NCI-H1417 treated with DMSO at 0.1 percent for 48 hours (cell line): ENCODE results near the gene CCSER1.
"Not testable (repeated sequence)": the region's sequence is repeated elsewhere in the genome, so short reads cannot be mapped to it uniquely, and the experiment has no call there.

ENCODE experiments used
- DNase-seq: peaks from one replicate; lab custom pipeline; 2025; lab: John Stamatoyannopoulos, UW

The CCSER1 gene

GRCh38 chr4:91373546-91373945, 1246.4 kb downstream of the CCSER1 start:
- DNase-seq, result no peak

GRCh38 chr4:91405431-91405830, 1278.2 kb downstream of the CCSER1 start:
- DNase-seq, result not testable (repeated sequence)

GRCh38 chr4:91422011-91422410, 1294.8 kb downstream of the CCSER1 start:
- no peak for DNase-seq

- no peak for DNase-seq
These were observed 1299.5 kb downstream of the CCSER1 start for GRCh38 chr4:91426725-91427124.

GRCh38 chr4:91427171-91427570, 1300.0 kb downstream of the CCSER1 start:
- no peak for DNase-seq

- DNase-seq, result no peak
These were observed 1307.4 kb downstream of the CCSER1 start for GRCh38 chr4:91434631-91435030.

- no peak for DNase-seq
These were observed 1309.4 kb downstream of the CCSER1 start for GRCh38 chr4:91436556-91436955.

- DNase-seq, result no peak
These were observed 1320.0 kb downstream of the CCSER1 start for GRCh38 chr4:91447168-91447567.

- DNase-seq, result no peak
These were observed 1321.6 kb downstream of the CCSER1 start for GRCh38 chr4:91448668-91449330.

- DNase-seq, result no peak
These were observed 1326.9 kb downstream of the CCSER1 start for GRCh38 chr4:91454111-91454510.

- DNase-seq, result not testable (repeated sequence)
These were observed 1335.4 kb downstream of the CCSER1 start for GRCh38 chr4:91462566-91462965.

GRCh38 chr4:91470671-91471070, 1343.5 kb downstream of the CCSER1 start:
- DNase-seq, result no peak

- no peak for DNase-seq
These were observed 1344.1 kb downstream of the CCSER1 start for GRCh38 chr4:91471280-91471679.

GRCh38 chr4:91472046-91472445, 1344.9 kb downstream of the CCSER1 start:
- no peak for DNase-seq

GRCh38 chr4:91485415-91485814, 1358.2 kb downstream of the CCSER1 start:
- no peak for DNase-seq

GRCh38 chr4:91488946-91489345, 1361.8 kb downstream of the CCSER1 start:
- no peak for DNase-seq

GRCh38 chr4:91497892-91498291, 1370.7 kb downstream of the CCSER1 start:
- no peak for DNase-seq

GRCh38 chr4:91502365-91502764, 1375.2 kb downstream of the CCSER1 start:
- DNase-seq, result no peak

GRCh38 chr4:91513326-91513725, 1386.1 kb downstream of the CCSER1 start:
- no peak for DNase-seq

- DNase-seq, result no peak
These were observed 1392.0 kb downstream of the CCSER1 start for GRCh38 chr4:91519155-91519554.

- no peak for DNase-seq
These were observed 1398.4 kb downstream of the CCSER1 start for GRCh38 chr4:91525621-91526020.

GRCh38 chr4:91527056-91527455, 1399.9 kb downstream of the CCSER1 start:
- DNase-seq, result no peak

- DNase-seq, result no peak
These were observed 1440.4 kb downstream of the CCSER1 start for GRCh38 chr4:91567594-91567993.

- no peak for DNase-seq
These were observed 1450.7 kb downstream of the CCSER1 start for GRCh38 chr4:91577864-91578263.
